ENCODE data around the gene BICC1.
"Not testable (repeated sequence)": the region's sequence is repeated elsewhere in the genome, so short reads cannot be mapped to it uniquely, and the experiment has no call there.

Gene BICC1

DNA sequence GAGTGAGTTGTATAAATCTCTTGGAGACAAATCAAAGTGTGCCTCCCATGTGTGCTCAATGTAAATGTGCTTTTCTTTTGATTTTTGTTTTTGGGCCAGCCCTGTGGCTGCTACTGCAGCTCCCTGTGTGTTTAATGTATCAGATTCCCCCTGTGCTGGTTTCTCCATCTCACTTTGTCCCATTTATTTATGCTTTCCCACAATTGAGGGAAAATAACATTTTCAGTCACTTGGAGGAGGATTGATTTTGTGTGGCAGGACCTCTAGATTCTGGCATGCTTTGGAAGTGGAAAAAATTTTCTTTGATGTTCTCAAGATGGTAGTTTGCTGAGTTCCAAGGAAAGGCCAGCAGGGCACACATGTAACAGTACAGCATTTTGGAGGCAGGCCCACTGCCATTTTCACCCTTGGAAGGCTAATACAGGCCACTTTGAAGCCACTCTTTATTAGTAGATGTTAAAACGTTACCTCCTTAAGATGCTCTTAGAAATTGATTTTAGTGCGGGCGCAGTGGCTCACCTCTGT is 323.6 kb downstream of the BICC1 start:
- DNase-seq, result no peak

DNA sequence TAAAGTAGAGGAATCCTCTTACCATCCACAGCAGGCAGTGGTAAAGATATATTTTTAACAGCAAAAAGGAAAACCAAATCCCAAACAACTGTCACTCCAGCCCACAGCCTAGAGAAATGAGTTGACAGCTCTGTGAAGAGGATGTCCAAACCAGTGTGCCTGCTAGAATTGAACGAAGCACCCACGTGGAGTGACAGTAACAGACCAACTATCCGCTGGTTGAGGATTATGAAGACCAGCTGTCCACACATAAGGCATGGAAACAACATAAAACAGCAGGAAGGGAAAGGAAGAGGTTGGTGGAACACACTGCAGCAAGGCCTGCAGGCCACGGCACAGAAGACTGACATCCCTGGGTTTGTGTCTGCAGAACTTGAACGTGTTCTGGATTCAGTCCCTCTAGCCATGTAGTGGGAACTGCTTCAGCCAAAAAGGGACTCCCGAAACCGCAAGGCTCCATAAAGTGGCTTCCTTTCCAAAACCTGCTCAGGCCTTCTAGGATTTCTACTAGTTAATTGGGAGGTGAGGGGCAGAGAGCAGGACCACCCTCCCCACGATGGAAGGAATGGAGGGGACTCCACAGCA is 324.4 kb downstream of the BICC1 start:
- DNase-seq, result no peak

DNA sequence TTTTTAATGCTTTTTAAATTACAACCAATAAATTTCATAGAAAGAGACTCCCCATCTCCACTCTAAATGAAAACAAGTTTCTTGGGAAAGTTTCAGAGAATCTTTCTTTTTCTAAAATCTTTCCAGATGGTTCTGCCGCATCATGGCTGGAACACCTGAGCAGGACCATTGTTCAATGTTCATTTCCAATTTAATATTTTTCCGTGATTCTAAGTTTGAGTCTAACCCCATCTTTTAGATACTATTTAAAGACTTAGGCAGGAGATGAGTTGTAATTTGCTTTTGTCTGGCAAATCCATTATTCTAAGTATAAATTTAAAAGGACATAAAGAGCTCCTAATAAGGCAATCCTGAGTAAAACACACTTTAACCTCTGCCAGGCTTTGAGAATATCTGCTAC is 325.2 kb downstream of the BICC1 start:
- no peak for DNase-seq

DNA sequence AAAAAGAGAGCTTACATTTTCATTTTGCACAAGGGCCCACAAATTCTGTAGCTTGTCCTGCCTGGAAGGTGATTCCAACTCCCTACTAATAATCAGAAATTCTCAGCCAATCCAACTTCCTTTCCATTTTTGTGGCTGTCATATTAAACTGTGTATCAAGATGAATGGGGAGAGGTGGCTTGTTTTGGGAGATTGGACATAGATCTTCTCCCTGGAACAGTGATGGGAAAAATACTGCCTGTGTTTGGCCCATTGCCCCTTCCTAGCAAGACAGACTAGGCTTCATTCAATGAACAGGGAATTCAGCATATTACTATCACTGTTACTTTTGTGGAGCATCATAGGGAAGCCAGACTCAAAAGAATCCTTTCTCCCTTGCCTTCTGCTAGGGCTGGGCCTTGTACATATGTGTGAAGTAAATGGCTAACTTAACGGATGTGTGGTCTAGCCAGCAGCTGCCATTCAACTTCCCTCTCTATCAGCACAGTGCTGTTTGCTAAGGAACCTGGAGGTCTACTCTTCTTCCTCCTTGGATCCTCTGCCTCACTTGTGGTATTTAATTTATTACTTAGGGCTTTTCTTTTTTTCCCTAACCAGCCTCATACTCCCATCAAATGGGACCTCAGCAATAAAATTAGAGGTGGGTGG is 326.0 kb downstream of the BICC1 start:
- no peak for DNase-seq

DNA sequence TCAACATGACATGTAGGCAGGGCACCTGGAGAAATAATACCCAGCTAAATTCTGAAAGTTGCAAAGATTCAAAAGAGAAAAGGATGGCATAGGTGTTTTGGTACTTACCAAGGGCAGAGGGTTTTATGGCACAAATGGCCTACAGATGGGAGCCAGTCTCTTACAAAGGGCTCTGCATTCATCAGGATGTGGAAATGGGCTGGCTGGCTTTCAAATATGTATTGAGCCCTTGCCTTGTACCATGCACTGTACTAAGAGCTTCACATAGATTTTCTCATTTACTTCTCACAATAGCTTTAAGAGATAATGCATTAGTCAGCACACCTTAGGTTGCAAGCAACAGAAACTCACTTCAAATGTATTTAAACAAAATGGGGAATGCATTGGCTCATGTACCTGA is 327.1 kb downstream of the BICC1 start:
- DNase-seq, result no peak

DNA sequence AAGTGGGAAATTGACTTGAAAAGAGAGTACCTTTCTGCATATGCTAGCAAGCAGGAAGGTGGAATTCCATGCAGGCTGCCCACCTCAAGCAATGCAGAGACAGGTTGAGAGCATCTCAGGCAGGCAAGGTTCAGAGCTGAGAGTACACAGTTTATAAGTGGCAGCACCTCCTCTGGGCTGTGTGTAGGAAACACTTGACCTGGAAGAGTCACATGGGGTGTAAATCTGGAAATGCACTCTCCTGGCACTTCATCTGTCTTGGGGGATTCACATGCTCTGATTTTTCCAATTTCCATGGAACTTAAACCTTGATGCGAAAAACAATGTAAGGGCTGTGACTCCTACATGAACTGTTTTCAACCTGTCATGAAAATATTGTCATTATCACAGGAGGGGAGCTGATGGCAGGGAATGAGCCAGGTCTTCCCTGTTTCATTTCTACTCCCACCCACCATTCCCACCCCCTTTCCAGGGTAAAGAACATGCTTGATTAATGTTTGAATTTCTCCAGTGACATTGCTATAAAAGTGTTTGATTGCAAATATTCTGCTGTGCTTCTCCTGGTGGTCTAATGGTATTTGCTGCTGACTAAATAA is 328.3 kb downstream of the BICC1 start:
- no peak for DNase-seq

DNA sequence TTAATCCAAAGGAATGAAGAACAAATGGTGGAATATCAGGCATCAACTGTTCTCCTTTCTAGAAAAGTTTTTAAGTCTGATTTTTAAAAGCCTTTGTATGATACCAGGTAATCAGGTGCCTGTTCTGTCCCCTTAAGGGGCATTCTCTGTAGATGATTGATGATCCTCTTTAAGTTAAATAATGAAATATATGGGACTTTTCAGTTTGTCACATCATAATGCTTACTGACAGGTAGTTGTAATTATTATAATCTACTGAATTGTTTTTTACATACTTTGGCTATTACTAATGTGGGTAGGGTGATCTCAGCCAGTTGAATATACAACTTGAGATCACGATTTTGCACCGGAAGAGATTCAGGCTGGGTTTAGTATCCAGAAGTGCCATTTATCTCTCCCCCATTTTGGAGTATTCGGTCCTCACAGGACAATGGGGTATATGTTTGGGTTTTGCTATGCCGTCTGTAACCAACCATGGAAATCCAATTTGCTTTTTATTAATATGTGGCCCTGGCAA is 330.2 kb downstream of the BICC1 start:
- no peak for DNase-seq

DNA sequence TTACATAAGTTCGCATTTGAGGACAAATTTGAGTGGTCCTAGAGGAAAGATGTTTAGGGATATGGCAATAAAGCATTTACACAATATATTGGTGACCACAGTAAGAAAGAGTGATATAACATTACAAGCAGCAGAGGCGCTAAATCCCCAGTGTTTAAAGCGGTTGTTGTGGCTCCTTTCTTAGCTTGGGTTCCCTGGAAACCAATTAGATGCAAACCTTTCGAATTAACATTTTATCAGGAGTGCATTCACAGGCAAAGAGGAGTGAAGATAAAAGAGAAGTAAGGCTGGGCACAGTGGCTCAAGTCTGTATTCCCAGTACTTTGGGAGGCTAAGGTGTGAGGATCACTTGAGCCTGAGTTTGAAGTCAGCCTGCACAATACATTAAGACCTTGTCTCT is 331.1 kb downstream of the BICC1 start:
- no peak for DNase-seq

DNA sequence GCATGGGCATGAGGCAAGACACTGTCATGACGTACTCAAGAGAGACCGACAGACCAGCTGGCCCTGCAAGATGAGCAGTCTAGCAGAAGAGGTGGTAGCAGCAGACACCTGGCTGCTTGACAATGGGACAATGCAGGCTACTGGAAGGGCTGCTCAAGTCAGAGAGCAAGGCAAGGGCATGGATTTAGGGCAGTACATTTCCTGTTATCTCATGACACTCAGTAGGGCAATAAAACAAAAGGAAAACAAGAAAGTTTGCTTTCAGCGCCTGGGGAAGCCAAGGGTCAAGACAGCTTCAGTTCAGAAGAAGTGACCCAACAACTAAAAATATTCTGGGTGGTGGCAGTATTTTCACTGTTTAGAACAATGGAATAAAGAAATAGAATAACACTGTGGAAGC is 332.0 kb downstream of the BICC1 start:
- no peak for DNase-seq

DNA sequence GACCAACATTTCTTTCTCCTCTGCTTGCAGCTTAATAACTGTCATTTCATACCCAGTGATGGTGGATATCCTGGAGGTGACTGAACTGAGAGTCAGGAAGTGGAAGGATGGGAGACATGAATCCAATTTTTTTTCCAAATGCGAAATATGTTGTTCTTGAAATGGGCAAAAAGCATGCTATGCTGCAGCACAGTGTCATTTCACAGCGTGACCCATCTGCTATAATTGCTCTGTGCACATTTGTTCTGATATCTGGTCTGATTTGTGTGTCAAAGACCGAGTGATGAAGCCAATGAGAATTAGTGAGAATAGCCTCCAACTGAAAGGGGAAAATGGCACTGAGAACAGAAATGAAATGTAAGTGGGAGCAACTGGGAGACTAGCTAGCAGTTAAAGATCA is 334.2 kb downstream of the BICC1 start:
- no peak for DNase-seq

DNA sequence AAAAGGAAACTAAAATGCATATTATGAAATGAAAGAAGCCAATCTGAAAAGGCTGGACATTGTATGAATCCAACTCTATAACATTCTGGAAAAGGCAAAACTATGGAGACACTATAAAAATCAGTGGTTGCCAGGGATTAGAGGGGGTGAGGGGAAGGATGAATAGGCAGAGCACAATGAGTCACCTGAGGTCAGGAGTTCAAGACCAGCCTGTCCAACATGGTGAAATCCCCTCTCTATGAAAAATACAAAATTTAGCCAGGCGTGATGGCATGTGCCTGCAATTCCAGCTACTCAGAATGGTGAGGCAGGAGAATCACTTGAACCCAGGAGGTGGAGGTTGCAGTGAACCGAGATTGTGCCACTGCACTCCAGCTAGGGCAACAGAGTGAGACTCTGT is 338.9 kb downstream of the BICC1 start:
- no peak for DNase-seq

DNA sequence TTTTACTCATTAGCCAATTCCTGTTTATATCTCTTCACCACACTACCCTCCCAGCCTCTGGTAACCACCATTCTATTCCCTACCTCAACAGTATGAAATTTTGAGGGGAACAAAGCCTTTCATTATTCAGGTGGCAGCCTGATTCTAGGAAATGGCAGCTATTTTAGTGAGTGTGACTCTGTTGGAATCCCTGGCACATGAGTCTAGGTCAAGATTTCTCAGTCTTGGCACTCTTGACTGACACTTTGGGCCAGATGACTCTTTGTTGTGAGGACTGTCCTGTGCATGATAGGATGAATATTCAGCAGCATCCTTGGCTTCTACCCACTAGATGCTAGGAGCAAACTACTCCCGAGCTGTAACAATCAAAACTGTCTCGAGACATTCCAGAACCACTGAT is 341.0 kb downstream of the BICC1 start:
- no peak for DNase-seq

DNA sequence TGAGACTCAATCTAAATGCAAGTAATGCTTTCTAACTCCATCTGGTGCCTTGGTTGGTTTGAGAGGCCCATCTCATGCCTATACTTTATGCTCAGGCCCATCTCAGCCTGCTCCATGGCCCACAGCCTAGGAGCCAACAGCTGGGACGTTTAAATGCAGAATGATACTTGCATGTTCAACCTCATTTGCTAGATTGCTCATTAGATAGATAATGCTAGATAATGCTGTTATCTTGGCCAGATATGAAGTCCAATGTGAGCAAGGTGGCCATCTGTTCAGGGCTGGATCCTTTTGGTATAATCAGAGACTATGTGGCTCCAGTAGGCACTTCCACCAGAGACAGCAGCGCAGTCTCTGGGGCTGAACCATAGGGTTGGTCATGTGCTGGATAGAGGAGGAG is 342.1 kb downstream of the BICC1 start:
- DNase-seq, result no peak

DNA sequence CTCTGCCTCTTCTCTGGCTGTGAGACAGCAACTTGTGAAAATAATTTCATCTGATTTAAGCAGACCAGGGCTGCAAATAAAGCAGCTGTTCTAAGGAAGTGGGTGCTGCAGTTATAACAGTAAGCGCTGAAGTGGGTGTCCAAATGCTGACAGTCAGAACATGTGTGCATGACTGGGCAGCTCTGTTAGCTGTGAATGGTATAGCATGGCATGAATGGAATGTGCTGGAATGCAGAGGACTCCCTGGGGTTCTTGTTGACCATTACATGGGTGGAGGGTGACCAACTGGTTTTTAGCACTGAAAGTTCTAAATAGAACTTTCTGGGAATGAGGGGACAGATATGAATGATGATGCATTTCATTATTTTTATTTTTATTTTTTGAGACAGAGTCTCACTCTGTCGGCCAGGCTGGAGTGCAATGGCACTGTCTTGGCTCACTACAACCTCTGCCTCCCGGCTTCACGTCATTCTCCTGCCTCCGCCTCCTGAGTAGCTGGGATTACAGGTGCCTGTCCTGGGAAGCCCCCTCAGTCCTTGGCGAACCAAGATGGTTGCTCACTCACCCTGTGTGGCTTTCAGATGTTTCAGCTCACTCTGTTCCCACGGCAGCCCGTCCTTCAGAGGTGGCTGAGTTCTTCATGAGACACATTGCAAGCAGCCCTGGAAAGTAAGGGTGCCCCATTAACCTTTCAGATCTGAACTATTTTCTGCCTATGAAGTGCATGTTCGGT is 344.0 kb downstream of the BICC1 start:
- no peak for DNase-seq

DNA sequence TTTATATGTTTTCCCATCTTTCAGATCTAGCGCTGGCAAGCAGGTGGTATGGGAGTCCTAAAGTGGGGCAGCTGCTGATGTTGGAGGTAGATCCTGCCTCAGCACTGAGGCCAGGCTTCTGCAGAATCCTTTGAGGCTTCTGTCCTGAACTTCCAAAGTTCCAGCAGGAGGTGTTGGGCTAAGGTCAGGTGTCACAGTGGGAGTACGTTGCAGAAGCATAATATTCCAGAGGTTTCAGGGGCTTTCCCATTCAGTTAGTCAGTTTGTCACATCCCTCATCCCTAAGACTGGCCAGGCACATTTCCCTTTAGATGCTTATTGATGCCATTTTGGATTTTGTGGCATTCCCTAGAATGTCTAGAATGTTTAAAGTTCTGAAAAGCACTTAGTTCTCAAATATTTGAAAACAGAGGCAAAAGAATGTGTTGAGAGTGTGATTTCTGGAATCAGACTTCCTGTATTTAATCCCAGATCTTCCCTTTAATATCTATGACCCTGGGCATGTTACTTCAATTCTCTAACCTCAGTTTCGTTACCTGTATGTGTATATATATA is 344.7 kb downstream of the BICC1 start:
- no peak for DNase-seq

DNA sequence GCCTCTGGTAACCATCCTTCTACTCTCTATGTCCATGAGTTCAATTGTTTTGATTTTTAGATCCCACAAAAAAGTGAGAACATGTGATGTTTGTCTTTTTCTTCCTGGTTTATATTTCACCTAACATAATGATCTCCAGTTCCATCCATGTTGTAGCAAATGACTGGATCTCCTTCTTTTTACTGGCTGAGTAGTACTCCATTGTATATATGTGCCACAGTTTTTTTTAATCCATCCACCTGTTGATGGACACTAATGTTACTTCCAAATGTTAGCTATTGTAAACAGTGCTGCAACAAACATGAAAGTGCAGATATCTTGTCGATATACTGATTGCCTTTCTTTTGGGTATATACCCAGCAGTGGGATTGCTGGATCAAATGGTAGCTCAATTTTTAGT is 345.5 kb downstream of the BICC1 start:
- DNase-seq, result not testable (repeated sequence)

DNA sequence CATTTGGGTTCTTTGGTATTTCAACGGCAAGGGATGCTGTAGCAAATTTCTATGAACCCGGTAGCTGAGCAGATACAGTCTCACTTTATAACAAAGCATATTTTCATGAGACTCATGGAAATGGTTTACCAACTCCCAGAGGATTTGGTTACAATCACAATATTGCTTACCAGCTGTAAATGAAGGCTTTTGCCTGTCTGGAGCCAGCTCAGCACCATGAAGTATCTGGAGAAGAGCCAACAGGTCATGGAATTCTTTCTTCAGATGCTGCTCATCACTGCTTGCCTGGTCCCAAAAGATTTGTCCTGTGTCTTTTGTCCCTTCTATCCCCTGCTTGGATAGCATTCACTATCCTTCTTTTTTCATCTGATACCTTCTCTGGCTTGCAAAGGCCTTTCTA is 346.9 kb downstream of the BICC1 start:
- DNase-seq, result no peak

DNA sequence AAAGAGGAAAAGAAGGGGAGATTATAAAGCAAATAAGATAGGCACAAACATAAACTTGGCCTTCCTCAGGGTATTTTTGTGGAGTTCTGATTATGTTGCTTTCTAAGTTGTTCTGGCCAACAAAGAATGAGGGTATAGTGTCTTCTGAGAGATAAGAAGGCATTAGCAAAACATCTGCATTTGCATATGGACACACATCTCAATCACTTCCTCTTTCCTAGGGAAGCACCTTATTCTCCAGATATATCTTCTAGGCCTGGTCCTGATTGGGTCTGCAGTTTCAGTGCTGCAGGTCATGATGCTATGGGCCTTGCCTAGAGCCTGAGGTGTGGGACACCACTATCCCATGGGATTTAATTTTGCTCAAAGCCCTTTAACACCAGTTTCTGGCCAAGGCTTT is 355.0 kb downstream of the BICC1 start:
- DNase-seq, result no peak

DNA sequence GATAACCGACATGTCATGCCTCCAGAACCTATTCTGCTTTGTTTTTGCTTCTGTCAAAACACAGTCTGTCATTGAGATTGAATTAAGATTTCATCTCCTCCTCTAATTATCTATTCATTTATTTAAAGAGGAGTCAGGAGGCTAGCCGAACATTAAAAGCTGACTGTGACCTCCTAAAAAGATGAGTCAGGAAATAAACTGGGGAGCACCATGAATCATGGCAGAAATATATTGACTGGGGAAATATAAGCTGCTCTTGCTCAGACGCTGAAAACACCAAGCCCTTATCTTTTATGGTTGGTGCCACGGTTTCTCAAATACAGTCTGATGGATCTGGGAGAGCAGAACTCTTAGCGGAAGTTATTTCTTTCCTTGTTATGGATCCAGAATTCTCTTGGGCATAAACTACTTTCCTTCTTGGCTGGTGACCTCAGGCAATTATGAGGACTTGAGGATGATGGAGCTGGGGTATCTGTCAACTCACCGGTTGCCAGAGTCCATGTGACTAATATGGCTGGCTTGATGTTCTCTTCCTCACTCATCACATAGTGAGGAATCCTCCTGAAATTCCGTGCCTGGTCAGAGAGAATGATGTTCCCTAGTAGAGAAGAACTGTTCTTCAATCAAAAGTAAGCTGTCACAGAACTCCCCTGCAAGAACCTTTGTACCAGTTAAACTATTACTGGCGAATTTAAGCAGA is 356.2 kb downstream of the BICC1 start:
- DNase-seq, result no peak

DNA sequence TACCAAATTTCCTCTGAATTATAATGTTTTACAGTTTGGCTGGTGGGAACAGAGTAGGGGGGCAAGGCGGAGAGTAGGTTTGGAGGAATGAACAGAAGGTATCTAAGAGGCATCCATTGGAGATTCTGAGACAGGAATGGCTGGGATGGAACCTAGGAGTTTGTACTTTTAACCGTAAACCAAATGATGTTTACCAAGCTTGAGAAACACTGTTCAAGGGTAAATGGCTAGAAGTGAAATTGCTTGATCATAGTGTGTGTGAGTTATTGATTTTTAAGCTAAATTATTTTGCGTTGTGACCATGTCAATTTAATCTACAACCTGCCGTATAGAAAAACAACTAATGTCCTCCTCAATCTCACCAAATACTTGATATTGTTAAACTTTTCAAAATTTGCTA is 357.4 kb downstream of the BICC1 start:
- no peak for DNase-seq

DNA sequence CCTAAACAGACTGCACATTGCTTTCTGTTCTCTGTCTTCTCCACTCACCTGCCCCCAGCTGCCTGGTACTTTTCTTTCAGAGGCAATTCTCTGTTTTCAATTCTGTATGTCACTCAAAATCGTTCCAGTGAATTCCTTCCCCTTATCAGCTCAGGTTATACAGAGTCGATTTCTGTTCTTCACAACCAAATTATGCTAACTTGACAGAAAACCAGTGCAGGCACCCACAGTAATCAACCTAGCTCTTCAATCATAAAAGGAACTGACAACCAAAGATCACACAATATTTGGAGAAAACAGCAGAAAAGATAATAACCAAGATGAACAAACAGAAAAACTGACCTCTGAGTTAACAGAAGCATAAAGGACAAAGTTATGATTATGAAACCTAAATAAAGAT is 360.5 kb downstream of the BICC1 start:
- no peak for DNase-seq
